Neural cell (in vitro differentiated cells): ENCODE measurements around the gene RING1.

Experiments used
- EP300 ChIP-seq: fragments of 450-650 bp; conservative IDR thresholded peaks from 2 replicates; pipeline ENCODE4 v1.6.1; 2014; ENCODE audit warnings: antibody characterized with exemption, mild to moderate bottlenecking, moderate library complexity; ENCODE audit not compliant: poor library complexity, severe bottlenecking
- EZH2 ChIP-seq: fragments of 200-600, 300-800 bp; shearing (Covaris generic), sonication (generic); IDR thresholded peaks from 2 replicates; pipeline ENCODE4 v1.6.1; 2014; ENCODE audit warnings: antibody characterized with exemption, low read length, borderline replicate concordance, mild to moderate bottlenecking; ENCODE audit not compliant: insufficient read depth, poor library complexity, severe bottlenecking
- MXI1 ChIP-seq: fragments of 450-650 bp; conservative IDR thresholded peaks from 2 replicates; pipeline ENCODE4 v1.6.1; 2014; ENCODE audit warnings: antibody characterized with exemption, mild to moderate bottlenecking; ENCODE audit not compliant: poor library complexity, severe bottlenecking
- POLR2AphosphoS5 ChIP-seq: IDR thresholded peaks from 2 replicates; pipeline ENCODE4 v1.6.1; 2012
- RAD21 ChIP-seq: fragments of 450-650 bp; conservative IDR thresholded peaks from 2 replicates; pipeline ENCODE4 v1.6.1; 2014; ENCODE audit warnings: antibody characterized with exemption, mild to moderate bottlenecking, moderate library complexity
- SMC3 ChIP-seq: fragments of 450-650 bp; conservative IDR thresholded peaks from 2 replicates; pipeline ENCODE4 v1.6.1; 2014; ENCODE audit warnings: antibody characterized with exemption, mild to moderate bottlenecking, moderate library complexity; ENCODE audit not compliant: poor library complexity
- TAF1 ChIP-seq: IDR thresholded peaks from 2 replicates; pipeline ENCODE4 v1.6.1; 2012; ENCODE audit warnings: low read depth
- TF ChIP-seq, protein P1 (sequence below): fragments of 450-650 bp; IDR thresholded peaks from 2 replicates; pipeline ENCODE4 v1.5.1; 2014; ENCODE audit warnings: antibody characterized with exemption, mild to moderate bottlenecking, moderate library complexity; ENCODE audit not compliant: poor library complexity, severe bottlenecking

DNA sequence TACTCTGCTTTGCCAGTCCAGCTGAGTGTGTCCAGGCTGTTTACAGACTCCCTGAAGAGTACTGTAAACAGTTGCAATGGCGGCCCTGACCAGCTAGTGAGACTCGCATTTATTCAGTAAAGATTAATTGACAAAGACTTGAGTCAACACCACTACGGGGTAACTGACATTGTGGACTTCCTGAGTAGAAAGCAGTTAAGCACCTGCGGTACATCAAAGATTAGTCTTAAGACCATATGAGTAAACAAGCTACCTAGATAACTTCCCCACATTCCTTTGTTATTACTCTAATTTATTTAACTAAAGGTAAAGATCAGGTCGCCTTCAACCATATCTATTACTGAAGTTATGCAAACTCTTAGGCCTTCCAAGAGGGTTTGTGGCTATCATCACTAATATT lies 50.7 kb downstream of the RING1 start:
- TF ChIP-seq, protein P1, sequence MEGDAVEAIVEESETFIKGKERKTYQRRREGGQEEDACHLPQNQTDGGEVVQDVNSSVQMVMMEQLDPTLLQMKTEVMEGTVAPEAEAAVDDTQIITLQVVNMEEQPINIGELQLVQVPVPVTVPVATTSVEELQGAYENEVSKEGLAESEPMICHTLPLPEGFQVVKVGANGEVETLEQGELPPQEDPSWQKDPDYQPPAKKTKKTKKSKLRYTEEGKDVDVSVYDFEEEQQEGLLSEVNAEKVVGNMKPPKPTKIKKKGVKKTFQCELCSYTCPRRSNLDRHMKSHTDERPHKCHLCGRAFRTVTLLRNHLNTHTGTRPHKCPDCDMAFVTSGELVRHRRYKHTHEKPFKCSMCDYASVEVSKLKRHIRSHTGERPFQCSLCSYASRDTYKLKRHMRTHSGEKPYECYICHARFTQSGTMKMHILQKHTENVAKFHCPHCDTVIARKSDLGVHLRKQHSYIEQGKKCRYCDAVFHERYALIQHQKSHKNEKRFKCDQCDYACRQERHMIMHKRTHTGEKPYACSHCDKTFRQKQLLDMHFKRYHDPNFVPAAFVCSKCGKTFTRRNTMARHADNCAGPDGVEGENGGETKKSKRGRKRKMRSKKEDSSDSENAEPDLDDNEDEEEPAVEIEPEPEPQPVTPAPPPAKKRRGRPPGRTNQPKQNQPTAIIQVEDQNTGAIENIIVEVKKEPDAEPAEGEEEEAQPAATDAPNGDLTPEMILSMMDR = no peak
- TF ChIP-seq RAD21 (no peak), TAF1 (no peak), SMC3 (no peak), EZH2 (no peak), POLR2AphosphoS5 (no peak), EP300 (no peak), MXI1 (no peak)
